ENCODE results near the gene DNAJB8.
A peak's percentile ranks its signal among the peaks of the same experiment; 100 is the strongest.

The DNAJB8 gene

GRCh38 chr3:128463354-128463753 is 3.3 kb downstream of the DNAJB8 start:
- Histone ChIP-seq H3K4me3 (ENCODE audit: control insufficient read depth in 1 of 7, extremely low read depth in 1 of 7, insufficient read depth in 4 of 7, low read depth in 2 of 7, low read length in 6 of 7) (no peak overlapping the region), H3K9me3 (ENCODE audit: control extremely low read depth in 1 of 5, control insufficient read depth in 4 of 5, insufficient read depth in 2 of 5, low read depth in 1 of 5, low read length in 4 of 5) (no peaks in the 10 kb centered on the region), H3K4me1 (ENCODE audit: control extremely low read depth in 1 of 4, control insufficient read depth in 4 of 4, insufficient read depth in 4 of 4, low read length in 3 of 4) (no peaks in the 10 kb centered on the region), H3K27me3 (replicated peaks in 2 of 5; ENCODE audit: control insufficient read depth in 4 of 5, insufficient read depth in 5 of 5, low read length in 4 of 5) (peaks cover 0 to 2% (median 0%) of the 10 kb centered on the region in 5 experiments), H3K36me3 (ENCODE audit: control insufficient read depth in 4 of 4, insufficient read depth in 4 of 4, low read length in 3 of 4) (no peaks in the 10 kb centered on the region), H3K27ac (ENCODE audit: insufficient read depth in 1 of 2, low read depth in 1 of 2, low read length in 2 of 2, poor library complexity in 1 of 2, severe bottlenecking in 2 of 2) (no peak overlapping the region)
- 100% methylated on average over 8 of the region's 11 CpGs for WGBS (ENCODE audit: insufficient coverage)
- ChIA-PET POLR2A (interaction anchor here (1.6 kb wide), 1 partner anchor 30 kb away, joined by 5 read pairs; the partner anchor contains the start of gene GATA2), CTCF (interaction anchor here (1.0 to 3.2 kb wide), 13 partner anchors 13 to 122 kb away, joined by 3 to 13 read pairs (median 4); no protein-coding TSS in a partner anchor)
- DNase-seq: no peak

- DNase-seq: no peak
These were observed 3.8 kb downstream of the DNAJB8 start for GRCh38 chr3:128462931-128463330.

GRCh38 chr3:128462341-128462910 is 4.3 kb downstream of the DNAJB8 start:
- Histone ChIP-seq H3K36me3 (ENCODE audit: control insufficient read depth in 4 of 4, insufficient read depth in 4 of 4, low read length in 3 of 4) (no peaks in the 10 kb centered on the region), H3K27ac (ENCODE audit: insufficient read depth in 1 of 2, low read depth in 1 of 2, low read length in 2 of 2, poor library complexity in 1 of 2, severe bottlenecking in 2 of 2) (no peak overlapping the region), H3K27me3 (replicated peaks in 2 of 5; ENCODE audit: control insufficient read depth in 4 of 5, insufficient read depth in 5 of 5, low read length in 4 of 5) (peaks cover 0 to 2% (median 0%) of the 10 kb centered on the region in 5 experiments), H3K9me3 (ENCODE audit: control extremely low read depth in 1 of 5, control insufficient read depth in 4 of 5, insufficient read depth in 2 of 5, low read depth in 1 of 5, low read length in 4 of 5) (no peaks in the 10 kb centered on the region), H3K4me1 (ENCODE audit: control extremely low read depth in 1 of 4, control insufficient read depth in 4 of 4, insufficient read depth in 4 of 4, low read length in 3 of 4) (peaks cover 0 to 4% (median 1%) of the 10 kb centered on the region in 4 experiments), H3K4me3 (ENCODE audit: control insufficient read depth in 1 of 7, extremely low read depth in 1 of 7, insufficient read depth in 4 of 7, low read depth in 2 of 7, low read length in 6 of 7) (no peak overlapping the region)
- ChIA-PET POLR2A (interaction anchor here (0.6 to 0.8 kb wide), 2 partner anchors 19 to 39 kb away, joined by 3 to 4 read pairs; no protein-coding TSS in a partner anchor), CTCF (interaction anchor here (1.1 to 3.2 kb wide), 9 partner anchors 14 to 123 kb away, joined by 3 to 13 read pairs (median 4); no protein-coding TSS in a partner anchor)
- WGBS (ENCODE audit: insufficient coverage): over 99% methylated on average over 23 of the region's 23 CpGs
- DNase-seq: no peak

More at GRCh38 chr3:128462931-128463330, 3.8 kb downstream of the DNAJB8 start:
- Histone ChIP-seq H3K4me3 (ENCODE audit: control insufficient read depth in 1 of 7, extremely low read depth in 1 of 7, insufficient read depth in 4 of 7, low read depth in 2 of 7, low read length in 6 of 7) (no peak overlapping the region), H3K4me1 (ENCODE audit: control extremely low read depth in 1 of 4, control insufficient read depth in 4 of 4, insufficient read depth in 4 of 4, low read length in 3 of 4) (no peaks in the 10 kb centered on the region), H3K27me3 (replicated peaks in 2 of 5; ENCODE audit: control insufficient read depth in 4 of 5, insufficient read depth in 5 of 5, low read length in 4 of 5) (peaks cover 0 to 2% (median 0%) of the 10 kb centered on the region in 5 experiments), H3K27ac (ENCODE audit: insufficient read depth in 1 of 2, low read depth in 1 of 2, low read length in 2 of 2, poor library complexity in 1 of 2, severe bottlenecking in 2 of 2) (no peak overlapping the region), H3K36me3 (ENCODE audit: control insufficient read depth in 4 of 4, insufficient read depth in 4 of 4, low read length in 3 of 4) (no peaks in the 10 kb centered on the region), H3K9me3 (ENCODE audit: control extremely low read depth in 1 of 5, control insufficient read depth in 4 of 5, insufficient read depth in 2 of 5, low read depth in 1 of 5, low read length in 4 of 5) (no peaks in the 10 kb centered on the region)
- 93% methylated on average over 19 of the region's 20 CpGs for WGBS (ENCODE audit: insufficient coverage)
- CTCF ChIA-PET: interaction anchor here (1.0 to 3.2 kb wide), 10 partner anchors 14 to 123 kb away, joined by 3 to 13 read pairs (median 4); no protein-coding TSS in a partner anchor
- POLR2A ChIA-PET: interaction anchor here (1.6 kb wide), 1 partner anchor 30 kb away, joined by 5 read pairs; the partner anchor contains the start of gene GATA2

GRCh38 chr3:128461731-128462130 is 5.0 kb downstream of the DNAJB8 start:
- ChIA-PET POLR2A (interaction anchor here (0.6 to 0.8 kb wide), 3 partner anchors 15 to 39 kb away, joined by 3 to 4 read pairs (median 3); no protein-coding TSS in a partner anchor), CTCF (interaction anchor here (0.8 to 3.2 kb wide), 6 partner anchors 9 to 36 kb away, joined by 3 to 13 read pairs (median 6); no protein-coding TSS in a partner anchor)
- H3K27me3 ChIP-seq (replicated peaks in 2 of 5; ENCODE audit: control insufficient read depth in 4 of 5, insufficient read depth in 5 of 5, low read length in 4 of 5): peaks cover 0 to 3% (median 0%) of the 10 kb centered on the region in 5 experiments
- WGBS (ENCODE audit: insufficient coverage): 93% methylated on average over 9 of the region's 12 CpGs
- no peak overlapping the region for H3K4me3 ChIP-seq (ENCODE audit: control insufficient read depth in 1 of 7, extremely low read depth in 1 of 7, insufficient read depth in 4 of 7, low read depth in 2 of 7, low read length in 6 of 7)
- DNase-seq: peak in 1 of 3 donors; percentile 13
- no peaks in the 10 kb centered on the region for H3K9me3 ChIP-seq (ENCODE audit: control extremely low read depth in 1 of 5, control insufficient read depth in 4 of 5, insufficient read depth in 2 of 5, low read depth in 1 of 5, low read length in 4 of 5)
- no peaks in the 10 kb centered on the region for H3K36me3 ChIP-seq (ENCODE audit: control insufficient read depth in 4 of 4, insufficient read depth in 4 of 4, low read length in 3 of 4)
- H3K27ac ChIP-seq (ENCODE audit: insufficient read depth in 1 of 2, low read depth in 1 of 2, low read length in 2 of 2, poor library complexity in 1 of 2, severe bottlenecking in 2 of 2): no peak overlapping the region
- peaks cover 0 to 8% (median 4%) of the 10 kb centered on the region in 4 experiments for H3K4me1 ChIP-seq (ENCODE audit: control extremely low read depth in 1 of 4, control insufficient read depth in 4 of 4, insufficient read depth in 4 of 4, low read length in 3 of 4)

- no peak overlapping the region for H3K4me3 ChIP-seq (ENCODE audit: control insufficient read depth in 1 of 7, extremely low read depth in 1 of 7, insufficient read depth in 4 of 7, low read depth in 2 of 7, low read length in 6 of 7)
- no peaks in the 10 kb centered on the region for H3K9me3 ChIP-seq (ENCODE audit: control extremely low read depth in 1 of 5, control insufficient read depth in 4 of 5, insufficient read depth in 2 of 5, low read depth in 1 of 5, low read length in 4 of 5)
- H3K36me3 ChIP-seq (ENCODE audit: control insufficient read depth in 4 of 4, insufficient read depth in 4 of 4, low read length in 3 of 4): no peaks in the 10 kb centered on the region
- ChIA-PET CTCF (no interaction called here), POLR2A (no interaction called here)
- H3K27ac ChIP-seq (ENCODE audit: insufficient read depth in 1 of 2, low read depth in 1 of 2, low read length in 2 of 2, poor library complexity in 1 of 2, severe bottlenecking in 2 of 2): no peak overlapping the region
- H3K4me1 ChIP-seq (ENCODE audit: control extremely low read depth in 1 of 4, control insufficient read depth in 4 of 4, insufficient read depth in 4 of 4, low read length in 3 of 4): peaks cover 0 to 9% (median 4%) of the 10 kb centered on the region in 4 experiments
- H3K27me3 ChIP-seq (replicated peaks in 2 of 5; ENCODE audit: control insufficient read depth in 4 of 5, insufficient read depth in 5 of 5, low read length in 4 of 5): peaks cover 0 to 15% (median 5%) of the 10 kb centered on the region in 5 experiments
- no peak for DNase-seq
- WGBS (ENCODE audit: insufficient coverage): 97% methylated on average over 9 of the region's 9 CpGs
These were observed 7.2 kb downstream of the DNAJB8 start for GRCh38 chr3:128459461-128459820.

GRCh38 chr3:128458746-128459460 is 7.8 kb downstream of the DNAJB8 start:
- POLR2A ChIA-PET: no interaction called here
- CTCF ChIA-PET: interaction anchor here (0.9 to 1.8 kb wide), 3 partner anchors 13 to 125 kb away, joined by 3 to 6 read pairs (median 4); no protein-coding TSS in a partner anchor

More at GRCh38 chr3:128458746-128459460, 7.8 kb downstream of the DNAJB8 start:
- Histone ChIP-seq H3K9me3 (ENCODE audit: control extremely low read depth in 1 of 5, control insufficient read depth in 4 of 5, insufficient read depth in 2 of 5, low read depth in 1 of 5, low read length in 4 of 5) (no peaks in the 10 kb centered on the region), H3K27ac (ENCODE audit: insufficient read depth in 1 of 2, low read depth in 1 of 2, low read length in 2 of 2, poor library complexity in 1 of 2, severe bottlenecking in 2 of 2) (no peak overlapping the region), H3K36me3 (ENCODE audit: control insufficient read depth in 4 of 4, insufficient read depth in 4 of 4, low read length in 3 of 4) (no peaks in the 10 kb centered on the region), H3K27me3 (replicated peaks in 2 of 5; ENCODE audit: control insufficient read depth in 4 of 5, insufficient read depth in 5 of 5, low read length in 4 of 5) (peaks cover 0 to 15% (median 5%) of the 10 kb centered on the region in 5 experiments), H3K4me3 (ENCODE audit: control insufficient read depth in 1 of 7, extremely low read depth in 1 of 7, insufficient read depth in 4 of 7, low read depth in 2 of 7, low read length in 6 of 7) (no peak overlapping the region), H3K4me1 (ENCODE audit: control extremely low read depth in 1 of 4, control insufficient read depth in 4 of 4, insufficient read depth in 4 of 4, low read length in 3 of 4) (peaks cover 0 to 14% (median 4%) of the 10 kb centered on the region in 4 experiments)
- no peak for DNase-seq
- WGBS (ENCODE audit: insufficient coverage): 90% methylated on average over 17 of the region's 18 CpGs

All from common myeloid progenitor, CD34-positive (primary cell).